ENCODE results near the gene HEXB.
A peak's percentile ranks its signal among the peaks of the same experiment; 100 is the strongest.

HEXB gene

DNA sequence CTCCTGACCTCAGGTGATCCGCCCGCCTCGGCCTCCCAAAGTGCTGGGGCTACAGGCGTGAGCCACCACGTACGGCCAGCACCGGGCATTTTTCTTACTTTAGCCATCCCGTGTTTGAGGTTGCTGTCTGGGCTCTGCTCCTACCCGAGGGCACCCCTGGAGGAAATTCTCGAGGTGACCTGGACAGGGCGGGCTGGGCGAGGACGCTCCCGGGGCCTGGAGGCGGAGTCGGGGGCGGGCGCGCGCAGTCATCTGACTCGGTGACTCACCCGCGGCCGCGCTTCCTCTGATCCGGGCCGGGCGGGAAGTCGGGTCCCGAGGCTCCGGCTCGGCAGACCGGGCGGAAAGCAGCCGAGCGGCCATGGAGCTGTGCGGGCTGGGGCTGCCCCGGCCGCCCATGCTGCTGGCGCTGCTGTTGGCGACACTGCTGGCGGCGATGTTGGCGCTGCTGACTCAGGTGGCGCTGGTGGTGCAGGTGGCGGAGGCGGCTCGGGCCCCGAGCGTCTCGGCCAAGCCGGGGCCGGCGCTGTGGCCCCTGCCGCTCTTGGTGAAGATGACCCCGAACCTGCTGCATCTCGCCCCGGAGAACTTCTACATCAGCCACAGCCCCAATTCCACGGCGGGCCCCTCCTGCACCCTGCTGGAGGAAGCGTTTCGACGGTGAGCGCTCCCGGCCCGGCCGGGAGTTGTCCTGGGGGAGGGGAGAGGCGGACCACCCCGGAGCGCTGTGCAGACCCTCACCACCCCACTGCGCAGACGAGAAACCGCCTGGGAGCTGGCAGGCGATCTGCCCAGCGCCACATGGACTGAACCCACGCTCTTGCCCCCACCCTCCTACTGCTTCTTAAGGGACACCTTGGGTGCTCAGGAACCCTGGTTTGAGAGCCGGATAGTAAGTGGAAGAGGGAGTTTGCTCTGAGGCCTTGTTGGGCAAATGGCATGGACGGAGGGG lies at the start of gene HEXB:
TSS of gene HEXB (plus strand) at position 334 of the 952 bp plus-strand sequence. CDS start at position 362, 28 bp downstream.
- peak; percentile 19 to 91 (median 71) for DNase-seq

DNA sequence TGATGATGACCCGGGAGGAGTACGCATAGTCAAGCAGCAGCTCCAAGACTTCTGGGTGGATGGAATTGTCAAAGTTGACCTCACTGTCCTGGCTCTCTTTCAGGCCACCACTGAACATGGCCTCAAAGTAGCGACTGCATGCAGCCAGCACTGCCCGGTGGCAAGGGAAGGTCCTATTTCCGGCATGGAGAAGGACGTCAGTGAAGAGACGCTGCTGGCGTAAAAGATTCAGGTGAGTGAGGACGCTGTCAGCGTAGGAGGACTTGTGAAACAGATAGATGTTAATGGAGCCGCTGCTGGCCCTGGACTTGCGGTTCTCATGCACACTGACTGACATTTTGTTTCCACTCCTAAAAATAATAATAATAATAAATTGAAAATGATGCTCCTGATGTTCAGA lies 48.9 kb upstream of the HEXB start:
- DNase-seq, result peak in 6 of 56 donors; percentile 13 to 37 (median 20)

DNA sequence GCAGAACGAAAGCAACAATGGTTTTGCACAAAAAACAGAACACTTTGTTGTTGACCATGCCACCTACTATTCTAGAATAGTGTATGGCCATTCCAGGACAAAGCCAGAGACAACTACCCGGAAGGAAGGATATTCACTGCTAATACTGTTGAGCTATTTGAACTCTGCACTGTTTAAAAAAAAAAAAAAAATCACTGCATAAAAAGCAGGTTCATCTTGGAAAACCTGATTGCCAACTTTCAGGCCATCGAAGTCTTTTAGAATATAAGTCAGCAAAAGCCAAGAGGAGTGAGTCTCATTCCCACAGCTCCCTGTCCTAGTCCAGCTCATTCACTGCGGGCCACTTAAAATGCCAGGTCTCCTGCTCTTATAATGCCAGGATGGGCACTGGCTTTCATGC lies 48.5 kb upstream of the HEXB start:
- no peak for DNase-seq

GRCh38 chr5:74638544-74638969 lies 46.5 kb upstream of the HEXB start:
- no peak for DNase-seq

DNA sequence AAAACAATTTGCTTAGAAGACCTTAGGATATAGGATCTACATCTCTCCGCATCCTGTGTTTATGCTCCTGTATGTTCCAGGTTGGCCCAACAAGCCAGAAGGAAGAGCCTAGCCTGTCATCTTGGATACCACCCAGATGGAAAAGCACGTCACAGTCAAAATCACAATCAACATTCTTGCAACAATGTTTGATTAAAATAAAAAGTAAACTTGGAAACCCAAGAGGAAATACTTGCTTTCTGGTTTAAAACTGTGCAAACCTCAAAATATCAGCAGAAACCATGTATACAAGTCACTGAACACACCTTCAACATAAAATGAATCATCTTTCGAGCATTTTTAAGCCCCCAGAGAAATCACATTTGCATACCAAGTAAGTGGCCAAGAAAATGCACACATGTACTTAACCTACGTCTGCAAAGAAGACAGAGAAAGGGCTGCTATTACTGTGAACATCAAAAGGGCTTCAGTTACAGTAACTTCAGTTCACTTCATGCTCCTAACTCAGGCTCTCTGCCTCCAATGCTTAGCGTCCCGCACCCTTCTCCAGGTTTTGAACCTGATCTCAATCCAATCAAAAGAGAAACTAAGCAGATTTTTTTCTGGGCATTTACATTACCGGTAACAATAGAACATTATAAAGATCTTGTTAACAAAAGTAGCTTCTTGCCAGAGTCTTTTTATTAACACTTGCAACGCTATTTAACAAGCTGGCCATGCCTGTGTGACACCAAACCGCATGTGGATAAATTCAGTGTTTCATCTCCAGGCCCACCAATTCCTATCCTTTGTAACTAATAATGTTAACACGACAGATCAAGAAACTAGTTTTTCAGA lies 45.8 kb upstream of the HEXB start:
- no peak for DNase-seq

DNA sequence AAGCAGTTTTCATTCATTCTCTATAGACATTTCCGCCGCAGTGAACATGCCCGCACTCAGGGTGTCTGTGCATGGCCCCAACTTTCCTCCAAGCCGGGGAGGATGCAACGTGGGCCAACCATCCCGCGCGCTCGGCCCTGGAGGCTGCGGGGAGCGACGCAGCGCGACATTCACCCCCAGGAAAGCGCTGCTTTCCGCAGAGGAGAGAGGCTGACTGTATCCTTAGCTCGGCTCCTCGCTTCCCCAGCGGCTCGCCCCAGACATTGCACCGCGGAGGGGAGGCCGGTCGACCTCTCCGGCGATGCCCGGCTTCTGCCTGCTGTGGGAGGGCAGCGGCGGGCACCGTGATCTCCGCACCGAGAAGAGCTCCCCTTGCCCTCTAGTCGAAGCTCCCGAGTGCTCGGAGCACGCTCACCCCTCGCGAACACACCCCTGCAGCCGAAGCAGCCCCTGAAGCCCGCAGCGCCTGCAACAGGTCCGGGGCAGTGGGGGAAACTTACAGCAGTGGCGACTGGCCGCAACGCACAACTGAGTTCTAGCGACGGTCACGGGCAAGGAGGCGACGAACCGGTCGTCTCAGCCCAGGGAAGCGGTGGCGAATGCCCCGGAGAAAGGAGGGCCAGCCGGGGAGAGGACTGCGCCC lies 45.1 kb upstream of the HEXB start:
- peak in 11 of 56 donors; percentile 39 to 62 (median 52) for DNase-seq

DNA sequence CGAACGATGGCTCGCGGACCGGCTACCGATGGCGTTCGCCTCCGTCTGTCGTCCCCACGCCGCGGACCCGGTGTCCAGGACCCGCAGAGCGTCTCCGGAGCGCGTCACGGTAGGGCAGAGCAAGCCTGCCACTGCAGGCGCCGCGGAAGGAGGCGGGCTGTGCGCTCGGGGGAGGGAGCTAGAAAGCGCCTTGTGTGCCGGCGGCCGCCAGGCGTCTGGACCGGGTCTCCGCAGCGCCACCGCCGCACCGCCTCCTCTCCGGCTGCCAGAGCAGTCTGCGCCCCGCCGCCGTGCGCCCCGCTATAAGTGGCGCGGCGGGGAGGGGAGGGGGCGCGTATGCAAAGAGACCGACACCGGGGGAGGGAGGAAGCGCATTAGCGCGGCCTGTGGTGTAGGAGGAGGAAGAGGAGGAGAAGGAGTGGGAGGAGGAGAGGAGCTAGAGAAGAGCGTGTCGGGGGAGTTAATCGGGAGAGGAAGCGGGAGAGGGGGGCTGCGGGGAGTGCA lies 44.5 kb upstream of the HEXB start, which contains the start of gene ENC1:
TSS of gene ENC1 (minus strand) at position 279 of the 504 bp plus-strand sequence. CDS start 4,243 bp downstream, outside the sequence.
- DNase-seq, result peak in 54 of 56 donors; percentile 27 to 88 (median 69)

DNA sequence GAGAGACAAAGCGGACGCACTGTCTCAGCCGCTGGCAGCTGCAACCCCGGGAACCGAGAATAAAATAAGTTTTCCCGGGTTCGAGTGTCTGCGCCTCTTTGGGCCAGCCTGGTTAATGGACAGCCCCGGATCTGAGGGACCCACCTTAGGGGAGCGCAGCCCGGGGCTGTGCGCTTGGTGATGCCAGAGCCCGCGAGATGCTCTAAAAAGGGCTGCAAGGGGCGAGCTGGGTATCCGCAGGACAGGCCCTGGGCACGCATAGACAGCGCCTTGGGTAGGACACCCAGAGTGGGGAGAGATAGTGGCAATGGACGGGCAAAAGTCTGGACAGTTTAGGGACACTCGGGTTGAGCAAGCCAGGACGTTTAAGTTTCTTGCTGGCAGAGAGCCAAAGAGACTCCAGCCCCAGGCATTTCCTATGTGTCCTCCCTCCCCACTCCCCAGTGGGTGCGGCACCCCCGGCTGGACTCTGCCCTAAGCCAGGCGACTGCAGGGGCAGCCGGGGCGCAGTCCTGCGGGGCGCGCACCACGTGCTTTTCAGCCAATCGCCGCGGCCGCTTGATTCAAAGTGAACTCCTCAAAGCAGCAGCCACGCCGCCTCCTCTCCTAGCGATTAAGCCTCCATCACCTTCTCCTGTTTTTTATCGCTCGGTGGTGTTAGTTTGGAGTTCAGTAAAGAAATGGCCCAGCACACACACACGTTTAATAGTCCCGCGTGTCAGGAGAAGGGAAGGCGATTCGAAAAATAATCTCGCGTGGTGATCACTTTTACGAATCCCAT lies 43.9 kb upstream of the HEXB start:
- peak in 47 of 56 donors; percentile 7 to 79 (median 54) for DNase-seq

DNA sequence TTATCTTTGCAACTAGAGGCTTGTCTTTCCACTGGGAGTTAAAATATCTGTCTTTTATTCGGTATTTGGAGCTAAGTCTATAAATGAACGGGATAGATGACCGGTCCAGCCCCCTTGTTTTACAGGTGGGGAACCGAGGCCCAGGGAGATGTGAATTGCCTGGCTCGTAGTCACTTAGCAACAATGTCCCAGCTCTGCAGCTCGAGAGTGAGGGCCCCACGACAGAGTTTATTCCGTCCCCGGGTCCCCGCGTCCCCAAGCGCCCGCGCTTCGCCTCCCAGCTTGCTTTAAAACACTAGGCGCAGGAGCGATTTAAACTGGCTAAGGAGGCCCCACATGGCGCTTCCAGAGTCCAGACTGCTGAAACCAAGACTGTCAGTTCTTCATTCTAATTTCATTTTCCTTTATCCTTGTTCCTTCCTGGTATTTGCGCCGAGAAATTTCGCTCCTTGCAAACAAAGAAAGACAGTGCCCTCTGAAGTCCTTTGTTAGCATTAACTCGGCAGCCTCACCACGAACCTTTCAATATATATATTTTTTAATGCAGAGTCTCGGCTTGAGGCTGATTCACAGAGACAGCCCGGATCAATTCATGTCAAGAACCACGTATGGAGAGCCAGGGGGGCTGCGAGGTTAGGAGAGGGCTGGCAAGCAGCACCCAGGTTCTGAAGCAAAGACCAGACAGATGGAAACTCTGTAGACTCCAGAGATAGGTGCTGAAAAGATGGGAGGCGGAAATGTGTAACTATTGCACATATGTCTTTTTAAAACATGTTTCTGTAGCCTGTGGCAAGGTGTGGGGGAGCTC lies 43.1 kb upstream of the HEXB start:
- DNase-seq, result peak in 26 of 56 donors; percentile 9 to 61 (median 39)

GRCh38 chr5:74642543-74642863 lies 42.5 kb upstream of the HEXB start:
- DNase-seq, result no peak

DNA sequence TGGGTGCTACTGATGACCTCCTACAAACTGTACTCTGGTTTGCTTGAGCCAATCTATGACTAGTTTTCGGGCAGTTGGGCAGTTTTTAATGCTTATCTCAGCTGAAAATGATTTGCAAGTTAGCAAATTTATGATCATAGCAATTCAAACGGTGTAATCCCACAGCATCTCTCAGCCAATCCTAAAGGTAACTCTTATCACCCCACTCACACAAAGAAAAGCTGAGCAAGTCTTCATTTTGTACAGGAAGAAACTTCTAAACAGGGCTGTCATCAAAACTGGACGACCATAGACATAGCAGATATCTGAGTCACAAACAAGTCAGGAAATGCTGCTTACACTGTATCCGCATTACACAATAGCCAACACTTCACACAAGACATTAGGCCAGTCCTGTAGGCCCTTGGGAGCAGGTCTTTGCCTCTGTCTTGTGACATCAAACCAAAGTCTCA lies 41.9 kb upstream of the HEXB start:
- DNase-seq, result no peak

GRCh38 chr5:74647096-74647495 lies 37.9 kb upstream of the HEXB start:
- peak in 2 of 56 donors; percentile 7 to 24 for DNase-seq

- DNase-seq, result peak in 10 of 56 donors; percentile 9 to 70 (median 40)
These were observed 36.2 kb upstream of the HEXB start for GRCh38 chr5:74648835-74649293.

DNA sequence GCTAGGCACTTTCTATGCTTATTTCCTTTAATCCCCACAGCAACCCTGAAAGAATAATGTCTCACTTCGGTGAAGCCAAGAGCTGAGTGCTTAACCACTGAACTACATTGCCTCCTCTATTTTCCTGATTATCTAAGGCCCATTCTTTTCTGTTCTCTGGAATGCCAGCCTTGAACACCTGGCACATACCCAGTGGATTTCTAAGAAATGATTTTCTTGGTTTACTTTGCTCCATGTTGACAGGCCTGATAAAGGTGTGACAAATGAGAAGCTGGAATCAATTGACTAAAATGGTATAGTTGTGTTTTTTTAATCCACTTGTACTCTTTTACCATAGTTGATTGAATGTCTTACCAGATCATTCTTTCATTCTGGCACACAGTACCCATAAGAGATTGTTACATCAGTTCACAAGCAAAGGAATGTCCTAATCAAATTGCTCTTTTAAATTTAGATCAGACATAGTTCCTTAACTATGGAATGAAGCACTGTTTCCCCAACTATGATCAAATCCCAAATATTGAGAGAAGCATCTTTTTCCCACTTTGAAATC lies 35.5 kb upstream of the HEXB start:
- no peak for DNase-seq

DNA sequence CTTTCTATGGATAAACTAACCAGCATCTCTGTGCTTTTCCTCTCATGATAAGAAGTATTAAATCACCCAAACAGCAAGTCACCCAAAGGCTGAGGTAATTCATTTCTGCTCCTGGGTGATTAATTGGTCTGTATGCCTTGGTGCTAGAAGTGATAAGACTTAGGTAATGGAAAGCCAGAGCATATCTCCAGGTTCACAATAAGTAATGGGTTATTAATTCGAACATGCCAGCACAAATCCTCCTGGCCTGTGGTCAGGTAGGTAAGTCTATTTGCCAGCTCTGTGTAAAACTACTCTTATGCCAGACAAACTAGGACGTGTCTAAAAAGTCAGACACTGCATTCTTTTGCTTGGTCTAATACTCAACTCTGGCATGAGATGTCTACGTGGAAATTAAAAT lies 33.3 kb upstream of the HEXB start:
- DNase-seq, result no peak

DNA sequence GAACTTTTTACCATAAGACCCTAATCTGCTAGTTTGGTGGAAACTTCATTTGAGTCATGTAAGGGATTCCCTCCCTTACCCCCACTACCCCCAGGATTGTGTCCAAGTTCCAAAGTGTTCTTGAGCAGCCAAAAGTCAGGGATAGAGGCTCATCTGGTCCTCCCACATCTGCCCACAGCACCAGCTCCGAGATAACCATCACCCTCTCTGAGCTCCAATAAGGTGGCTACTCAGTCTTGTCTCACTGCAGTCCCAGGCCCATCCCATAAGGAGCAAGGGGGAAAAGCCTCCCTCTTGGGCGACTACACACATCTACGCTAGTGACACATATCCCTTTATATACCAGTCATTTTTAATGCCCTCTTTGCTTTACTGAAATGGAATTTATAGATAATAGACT lies 32.5 kb upstream of the HEXB start:
- no peak for DNase-seq

GRCh38 chr5:74653991-74654390 lies 31.0 kb upstream of the HEXB start:
- DNase-seq, result no peak

- no peak for DNase-seq
These were observed 29.8 kb upstream of the HEXB start for GRCh38 chr5:74655206-74655605.

- DNase-seq, result no peak
These were observed 29.3 kb upstream of the HEXB start for GRCh38 chr5:74655716-74656115.
